Gastrocnemius medialis (tissue), 4 donors: ENCODE results near the gene TBX20.
"Not testable (repeated sequence)": the region's sequence is repeated elsewhere in the genome, so short reads cannot be mapped to it uniquely, and the experiment has no call there.

Experiments used
- POLR2A ChIP-seq, 2 donors: fragments of 450-650 bp; IDR thresholded peaks; one replicate each; pipeline ENCODE4 v1.6.1; 2017; ENCODE audit warnings: antibody characterized with exemption in 2 of 2, mild to moderate bottlenecking in 2 of 2, moderate library complexity in 2 of 2
- TF ChIP-seq, protein P1 (sequence below), 5 experiments: fragments of 450-650 bp in 3 of 5; fragments of 200-600 bp in 2 of 5; sonication (generic) in 2 of 5; IDR thresholded peaks in 4 of 5; conservative IDR thresholded peaks in 1 of 5; 1 replicate in 4 of 5; 2 replicates in 1 of 5; pipeline ENCODE4 v1.5.1; 2016 to 2019; ENCODE audit warnings: antibody characterized with exemption in 5 of 5, mild to moderate bottlenecking in 3 of 5, moderate library complexity in 3 of 5

DNA sequence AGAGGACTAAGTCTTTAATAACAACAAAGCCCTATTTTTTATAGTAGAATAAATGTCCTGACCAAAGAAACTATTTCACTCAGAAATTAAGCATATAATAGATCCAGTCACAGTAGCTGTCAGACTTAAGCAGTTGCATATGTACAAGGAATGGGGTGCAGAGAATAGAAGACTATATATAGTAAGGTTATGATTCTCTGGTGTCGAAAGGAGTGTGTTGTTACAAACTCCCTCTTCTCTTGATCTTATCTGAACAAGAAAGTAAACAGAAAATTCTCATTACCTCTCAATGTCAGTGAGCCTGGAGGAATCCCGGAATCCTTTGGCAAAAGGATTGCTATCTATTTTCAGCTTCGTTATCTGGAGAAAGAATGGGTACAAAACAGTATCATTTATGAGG, 22.7 kb downstream of the TBX20 start:
- TF ChIP-seq, protein P1, sequence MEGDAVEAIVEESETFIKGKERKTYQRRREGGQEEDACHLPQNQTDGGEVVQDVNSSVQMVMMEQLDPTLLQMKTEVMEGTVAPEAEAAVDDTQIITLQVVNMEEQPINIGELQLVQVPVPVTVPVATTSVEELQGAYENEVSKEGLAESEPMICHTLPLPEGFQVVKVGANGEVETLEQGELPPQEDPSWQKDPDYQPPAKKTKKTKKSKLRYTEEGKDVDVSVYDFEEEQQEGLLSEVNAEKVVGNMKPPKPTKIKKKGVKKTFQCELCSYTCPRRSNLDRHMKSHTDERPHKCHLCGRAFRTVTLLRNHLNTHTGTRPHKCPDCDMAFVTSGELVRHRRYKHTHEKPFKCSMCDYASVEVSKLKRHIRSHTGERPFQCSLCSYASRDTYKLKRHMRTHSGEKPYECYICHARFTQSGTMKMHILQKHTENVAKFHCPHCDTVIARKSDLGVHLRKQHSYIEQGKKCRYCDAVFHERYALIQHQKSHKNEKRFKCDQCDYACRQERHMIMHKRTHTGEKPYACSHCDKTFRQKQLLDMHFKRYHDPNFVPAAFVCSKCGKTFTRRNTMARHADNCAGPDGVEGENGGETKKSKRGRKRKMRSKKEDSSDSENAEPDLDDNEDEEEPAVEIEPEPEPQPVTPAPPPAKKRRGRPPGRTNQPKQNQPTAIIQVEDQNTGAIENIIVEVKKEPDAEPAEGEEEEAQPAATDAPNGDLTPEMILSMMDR (IDR thresholded peaks at IDR 0.05 in 4 of 5, conservative IDR thresholded peaks at IDR 0.05 in 1 of 5): not testable (repeated sequence)
- not testable (repeated sequence) for TF ChIP-seq POLR2A (IDR thresholded peaks at IDR 0.05)
